ENCODE data around the gene HSD17B2.

Gene HSD17B2

GRCh38 chr16:82072313-82072712 lies 37.3 kb downstream of the HSD17B2 start:
- Histone ChIP-seq H3K4me2 (no peak overlapping the region), H3K36me3 (no peaks in the 10 kb centered on the region), H3K27me3 (no peaks in the 10 kb centered on the region), H3K9me3 (peaks cover 5% of the 10 kb centered on the region; the same call in 1 of the 2 replicates), H3K9ac (no peak overlapping the region), H4K20me1 (no peaks in the 10 kb centered on the region), H3K4me3 (no peak overlapping the region), H3K27ac (no peak overlapping the region), H3K4me1 (no peaks in the 10 kb centered on the region)
- no peak for TF ChIP-seq Cebpa-rat (IDR thresholded peaks at IDR 0.05)

- no peak overlapping the region for H3K4me3 ChIP-seq
- no peak overlapping the region for H3K4me2 ChIP-seq
- no peaks in the 10 kb centered on the region for H3K27me3 ChIP-seq
- H3K36me3 ChIP-seq, result no peaks in the 10 kb centered on the region
- H3K4me1 ChIP-seq, result no peaks in the 10 kb centered on the region
- TF ChIP-seq Cebpa-rat (IDR thresholded peaks at IDR 0.05), result no peak
- no peak overlapping the region for H3K9ac ChIP-seq
- H3K9me3 ChIP-seq, result peaks cover 8% of the 10 kb centered on the region; the same call in 1 of the 2 replicates
- no peaks in the 10 kb centered on the region for H4K20me1 ChIP-seq
- no peak overlapping the region for H3K27ac ChIP-seq
Measured at GRCh38 chr16:82074019-82074558, 39.0 kb downstream of the HSD17B2 start.

DNA sequence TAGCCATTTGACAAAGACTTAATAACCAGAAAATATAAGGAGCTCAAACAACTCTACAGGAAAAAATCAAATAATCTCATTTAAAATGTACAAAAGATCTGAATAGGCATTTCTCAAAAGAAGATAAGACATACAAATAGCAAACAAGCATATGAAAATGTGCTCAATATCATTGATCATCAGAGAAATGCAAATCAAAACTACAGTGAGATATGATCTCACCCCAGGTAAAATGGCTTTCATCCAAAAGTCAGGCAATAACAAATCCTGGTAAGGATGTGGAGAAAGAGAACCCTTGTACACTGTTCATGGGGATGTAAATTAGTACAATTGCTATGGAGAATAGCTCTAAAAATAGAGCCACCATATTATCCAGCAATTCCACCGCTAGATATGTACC lies 43.1 kb downstream of the HSD17B2 start:
- H4K20me1 ChIP-seq, result no peaks in the 10 kb centered on the region
- H3K27me3 ChIP-seq, result no peaks in the 10 kb centered on the region

GRCh38 chr16:82079892-82080291 lies 44.8 kb downstream of the HSD17B2 start:
- H3K27ac ChIP-seq, result no peak overlapping the region
- no peak overlapping the region for H3K4me2 ChIP-seq
- H3K4me1 ChIP-seq, result no peaks in the 10 kb centered on the region
- H3K9ac ChIP-seq, result no peak overlapping the region
- H3K27me3 ChIP-seq, result no peaks in the 10 kb centered on the region
- peaks cover 8% of the 10 kb centered on the region; the same call in 1 of the 2 replicates for H3K9me3 ChIP-seq
- TF ChIP-seq Cebpa-rat (IDR thresholded peaks at IDR 0.05), result no peak
- H4K20me1 ChIP-seq, result no peaks in the 10 kb centered on the region
- H3K36me3 ChIP-seq, result no peaks in the 10 kb centered on the region
- no peak overlapping the region for H3K4me3 ChIP-seq

More for the DNA sequence above, 43.1 kb downstream of the HSD17B2 start:
- no peak overlapping the region for H3K4me3 ChIP-seq
- peaks cover 8% of the 10 kb centered on the region; the same call in 1 of the 2 replicates for H3K9me3 ChIP-seq
- H3K4me1 ChIP-seq, result no peaks in the 10 kb centered on the region
- no peaks in the 10 kb centered on the region for H3K36me3 ChIP-seq
- H3K9ac ChIP-seq, result no peak overlapping the region
- TF ChIP-seq Cebpa-rat (IDR thresholded peaks at IDR 0.05), result no peak
- H3K4me2 ChIP-seq, result no peak overlapping the region
- H3K27ac ChIP-seq, result no peak overlapping the region

- no peak overlapping the region for H3K27ac ChIP-seq
- H3K27me3 ChIP-seq, result no peaks in the 10 kb centered on the region
- H3K4me2 ChIP-seq, result no peak overlapping the region
- H3K9me3 ChIP-seq, result peaks cover 8% of the 10 kb centered on the region; the same call in 1 of the 2 replicates
- no peak for TF ChIP-seq Cebpa-rat (IDR thresholded peaks at IDR 0.05)
- H3K36me3 ChIP-seq, result no peaks in the 10 kb centered on the region
- H3K4me3 ChIP-seq, result no peak overlapping the region
- H3K9ac ChIP-seq, result no peak overlapping the region
- H4K20me1 ChIP-seq, result no peaks in the 10 kb centered on the region
- H3K4me1 ChIP-seq, result no peaks in the 10 kb centered on the region
Measured at GRCh38 chr16:82081264-82081663, 46.2 kb downstream of the HSD17B2 start.

- no peaks in the 10 kb centered on the region for H3K4me1 ChIP-seq
- H3K9ac ChIP-seq, result no peak overlapping the region
- H3K4me3 ChIP-seq, result no peak overlapping the region
- no peaks in the 10 kb centered on the region for H3K27me3 ChIP-seq
- TF ChIP-seq Cebpa-rat (IDR thresholded peaks at IDR 0.05), result no peak
- H4K20me1 ChIP-seq, result no peaks in the 10 kb centered on the region
- peaks cover 5% of the 10 kb centered on the region; the same call in 1 of the 2 replicates for H3K9me3 ChIP-seq
- H3K27ac ChIP-seq, result no peak overlapping the region
- H3K36me3 ChIP-seq, result no peaks in the 10 kb centered on the region
- H3K4me2 ChIP-seq, result no peak overlapping the region
Measured at GRCh38 chr16:82082097-82082496, 47.0 kb downstream of the HSD17B2 start.

- Histone ChIP-seq H3K27ac (no peak overlapping the region), H4K20me1 (no peaks in the 10 kb centered on the region), H3K36me3 (no peaks in the 10 kb centered on the region), H3K9me3 (no peaks in the 10 kb centered on the region), H3K9ac (no peak overlapping the region), H3K4me1 (no peaks in the 10 kb centered on the region), H3K4me3 (no peak overlapping the region), H3K27me3 (no peaks in the 10 kb centered on the region), H3K4me2 (no peak overlapping the region)
- TF ChIP-seq Cebpa-rat (IDR thresholded peaks at IDR 0.05), result no peak
Measured at GRCh38 chr16:82082543-82083244, 47.6 kb downstream of the HSD17B2 start.

DNA sequence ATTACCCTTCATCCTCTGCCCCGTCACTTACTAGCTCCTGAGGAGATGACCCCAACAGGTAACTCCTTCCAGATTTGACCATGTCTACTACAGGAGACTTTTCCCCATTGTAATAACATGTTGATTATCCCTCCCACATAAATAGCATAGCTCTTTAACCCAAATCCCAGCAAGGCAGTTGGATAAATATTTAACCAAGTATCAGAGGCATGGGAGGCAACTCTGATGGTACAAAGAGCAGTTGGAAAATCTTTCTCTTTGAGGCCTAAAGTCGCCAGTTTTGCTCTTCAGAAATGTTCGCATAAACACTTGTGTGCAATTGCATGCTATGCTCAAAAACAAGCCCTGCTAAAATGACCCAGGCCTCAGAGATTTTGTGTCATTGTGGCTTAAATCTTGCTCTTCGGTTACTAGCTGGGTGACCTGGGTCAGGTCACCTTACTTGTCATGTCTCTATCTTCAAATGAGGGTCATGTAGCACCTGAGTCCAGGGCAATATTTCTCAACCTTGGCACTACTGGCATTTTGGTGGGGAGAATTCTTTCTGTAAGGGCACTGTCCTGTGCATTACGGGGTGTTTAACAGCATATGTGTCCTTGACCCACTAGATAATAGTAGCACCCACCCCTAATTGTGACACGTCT lies 48.8 kb downstream of the HSD17B2 start:
- no peak overlapping the region for H3K27ac ChIP-seq
- H3K9me3 ChIP-seq, result no peaks in the 10 kb centered on the region
- TF ChIP-seq Cebpa-rat (IDR thresholded peaks at IDR 0.05), result no peak
- no peak overlapping the region for H3K4me2 ChIP-seq
- no peaks in the 10 kb centered on the region for H3K27me3 ChIP-seq
- no peaks in the 10 kb centered on the region for H3K36me3 ChIP-seq
- H3K4me1 ChIP-seq, result no peaks in the 10 kb centered on the region
- H3K4me3 ChIP-seq, result no peak overlapping the region
- H3K9ac ChIP-seq, result no peak overlapping the region
- no peaks in the 10 kb centered on the region for H4K20me1 ChIP-seq

GRCh38 chr16:82085011-82085779 lies 50.1 kb downstream of the HSD17B2 start:
- Histone ChIP-seq H3K9ac (no peak overlapping the region), H3K9me3 (no peaks in the 10 kb centered on the region), H4K20me1 (no peaks in the 10 kb centered on the region), H3K4me3 (no peak overlapping the region), H3K4me1 (no peaks in the 10 kb centered on the region), H3K4me2 (no peak overlapping the region), H3K27ac (no peak overlapping the region), H3K36me3 (no peaks in the 10 kb centered on the region), H3K27me3 (no peaks in the 10 kb centered on the region)
- no peak for TF ChIP-seq Cebpa-rat (IDR thresholded peaks at IDR 0.05)
